Stimulated activated CD8-positive, alpha-beta memory T cell treated with anti-CD3 and anti-CD28 coated beads, Interleukin-7, amount 100 ng/mL, for 24 hours (primary cell): Measurements from ENCODE around the gene HAGHL.

Experiments
- DNase-seq: peaks from one replicate; pipeline ENCODE4 v3.0.0-alpha.2; 2020; ENCODE audit warnings: low read depth

HAGHL gene

DNA sequence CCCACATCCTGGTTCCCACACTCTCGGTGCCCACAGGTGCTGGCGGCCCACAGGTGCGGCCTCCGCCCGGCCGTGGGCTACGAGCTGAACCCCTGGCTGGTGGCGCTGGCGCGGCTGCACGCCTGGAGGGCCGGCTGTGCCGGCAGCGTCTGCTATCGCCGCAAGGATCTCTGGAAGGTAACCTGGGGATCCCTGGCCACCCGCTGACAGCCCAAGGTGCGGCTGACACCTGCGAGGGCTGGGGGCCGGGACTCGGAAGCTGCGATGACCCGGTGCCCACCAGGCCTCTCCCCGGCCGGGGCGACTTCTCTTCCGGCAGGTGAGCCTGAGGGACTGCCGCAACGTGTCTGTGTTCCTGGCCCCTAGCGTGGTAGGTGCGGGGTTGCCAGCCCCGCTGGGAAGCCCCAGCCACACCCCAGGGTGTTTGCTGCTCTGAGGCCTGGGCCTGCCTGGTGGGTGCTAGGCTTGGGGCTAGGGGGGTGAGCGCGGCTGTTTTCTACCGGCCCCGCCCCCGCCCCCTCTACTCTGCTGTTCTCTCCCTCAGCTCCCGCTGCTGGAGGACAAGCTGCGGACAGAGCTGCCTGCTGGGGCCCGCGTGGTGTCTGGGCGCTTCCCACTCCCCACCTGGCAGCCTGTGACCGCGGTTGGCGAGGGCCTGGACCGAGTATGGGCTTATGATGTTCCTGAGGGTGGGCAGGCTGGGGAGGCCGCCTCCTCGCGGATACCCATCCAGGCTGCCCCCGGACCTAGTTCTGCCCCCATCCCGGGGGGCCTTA lies 5.0 kb upstream of the HAGHL start:
- DNase-seq: no peak

DNA sequence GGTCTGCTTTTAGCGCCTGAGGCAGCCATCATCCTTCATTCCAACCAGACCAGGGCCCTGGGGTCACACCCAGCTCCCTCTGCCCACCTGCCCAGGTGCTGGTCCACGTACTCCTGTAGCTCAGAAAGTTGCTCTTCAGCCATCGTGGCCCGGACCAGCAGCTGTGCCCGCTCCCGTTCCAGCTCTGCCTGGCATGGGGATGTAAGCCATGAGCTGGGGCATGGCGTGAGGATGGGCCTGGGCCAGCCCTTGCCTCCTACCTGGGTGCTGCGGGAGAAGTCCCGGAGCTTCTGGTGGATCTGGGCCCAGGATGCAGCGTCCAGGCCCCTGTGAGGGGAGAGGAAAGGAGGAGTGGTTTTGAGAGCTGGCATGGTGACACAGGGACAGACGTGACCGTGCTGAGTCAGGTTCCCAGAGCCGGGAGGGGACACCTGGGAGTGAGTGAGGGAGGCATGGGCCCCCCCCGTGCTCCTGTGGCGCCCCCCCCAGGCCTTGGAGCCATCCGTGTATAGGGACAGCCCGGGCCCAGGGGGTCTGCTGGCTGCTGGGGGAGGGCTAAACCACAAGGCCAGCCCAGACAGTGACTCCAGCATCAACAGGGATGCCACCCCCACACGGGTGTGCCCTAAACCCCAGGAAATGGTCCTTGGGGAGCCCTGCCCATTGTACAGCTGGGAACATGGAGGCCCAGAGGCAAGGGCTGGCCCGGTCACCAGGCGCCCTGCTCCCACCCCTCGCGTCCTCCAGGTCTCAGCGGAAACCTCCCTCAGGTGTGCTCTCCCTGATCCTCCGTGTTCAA lies 3.9 kb upstream of the HAGHL start:
- no peak for DNase-seq

DNA sequence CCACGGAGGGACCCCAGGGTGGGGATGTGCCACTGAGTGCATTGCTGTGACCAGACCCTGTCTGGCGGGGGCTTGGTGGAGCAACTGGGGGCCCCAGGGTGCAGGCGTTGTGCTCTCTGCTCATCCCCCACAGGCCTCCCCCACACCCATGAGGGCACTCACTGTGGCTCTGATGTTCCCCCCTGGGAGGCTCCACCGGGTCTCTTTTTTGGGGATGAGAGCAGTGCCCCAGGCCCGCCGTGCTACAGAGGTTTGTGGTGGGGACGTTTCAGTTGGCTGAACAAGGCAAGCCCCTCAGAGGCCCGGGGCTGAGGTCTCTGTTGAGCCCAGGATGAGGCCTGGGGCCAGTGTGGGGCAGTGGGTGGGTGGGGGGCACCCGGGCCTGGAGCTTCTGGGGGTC lies 3.2 kb upstream of the HAGHL start:
- no peak for DNase-seq

DNA sequence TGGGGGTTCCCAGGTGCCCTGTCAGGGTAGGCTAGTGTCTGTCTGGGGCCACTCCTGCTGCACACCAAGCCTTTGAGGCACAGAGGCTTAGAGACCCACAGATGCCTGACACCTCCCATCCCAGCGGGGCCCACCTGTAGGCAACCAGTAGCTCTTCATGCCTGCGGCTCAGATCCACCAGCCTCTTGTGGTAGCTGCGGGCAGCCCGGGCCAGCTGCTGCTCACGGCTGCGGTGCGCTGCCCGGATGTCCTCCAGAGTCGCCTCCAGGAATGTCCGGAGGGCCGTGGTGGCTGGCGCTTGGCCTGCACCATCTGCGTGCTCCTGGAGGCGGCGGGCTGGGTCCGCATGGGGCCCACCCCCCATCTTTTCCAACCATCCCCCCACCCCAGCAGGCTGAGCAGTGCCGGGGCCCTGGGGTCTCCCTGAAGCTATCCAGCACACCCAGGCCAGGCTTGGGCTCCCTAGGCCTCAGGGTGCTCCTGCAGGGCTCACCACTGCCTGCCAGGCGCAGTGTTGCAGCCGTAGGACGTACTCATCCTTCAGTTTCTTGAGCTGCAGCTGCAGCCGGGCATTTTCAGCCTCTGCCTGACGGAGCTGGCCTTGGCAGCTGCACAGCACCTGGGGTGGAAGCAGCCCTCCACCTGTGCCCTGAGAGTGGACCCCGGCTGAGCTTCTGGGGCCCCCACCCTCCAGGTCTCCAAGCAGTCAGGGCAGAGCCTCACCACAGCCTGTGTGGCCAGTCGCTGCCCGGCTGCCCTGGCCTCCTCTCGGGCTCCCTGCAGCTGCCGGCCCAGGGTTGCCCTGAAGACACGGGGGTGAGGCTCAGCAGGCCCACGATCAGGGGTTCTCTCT lies 2.5 kb upstream of the HAGHL start:
- no peak for DNase-seq

DNA sequence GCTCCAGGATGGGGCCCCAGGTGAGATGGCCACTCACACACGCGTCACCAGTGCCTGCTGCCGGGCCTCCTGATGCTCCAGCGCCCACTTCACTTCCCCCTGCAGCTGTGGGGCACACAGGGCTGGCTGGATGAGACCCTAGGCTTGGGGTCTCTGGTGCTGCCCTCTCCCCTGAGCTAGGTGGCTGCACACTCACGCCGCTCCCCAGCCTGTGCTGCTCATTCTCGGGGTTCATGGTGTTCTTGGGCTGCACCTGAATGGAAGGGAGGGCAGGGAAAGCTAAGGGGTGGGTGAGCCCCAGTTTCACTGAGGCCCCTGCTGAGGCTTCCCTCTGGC lies 1.9 kb upstream of the HAGHL start:
- no peak for DNase-seq

DNA sequence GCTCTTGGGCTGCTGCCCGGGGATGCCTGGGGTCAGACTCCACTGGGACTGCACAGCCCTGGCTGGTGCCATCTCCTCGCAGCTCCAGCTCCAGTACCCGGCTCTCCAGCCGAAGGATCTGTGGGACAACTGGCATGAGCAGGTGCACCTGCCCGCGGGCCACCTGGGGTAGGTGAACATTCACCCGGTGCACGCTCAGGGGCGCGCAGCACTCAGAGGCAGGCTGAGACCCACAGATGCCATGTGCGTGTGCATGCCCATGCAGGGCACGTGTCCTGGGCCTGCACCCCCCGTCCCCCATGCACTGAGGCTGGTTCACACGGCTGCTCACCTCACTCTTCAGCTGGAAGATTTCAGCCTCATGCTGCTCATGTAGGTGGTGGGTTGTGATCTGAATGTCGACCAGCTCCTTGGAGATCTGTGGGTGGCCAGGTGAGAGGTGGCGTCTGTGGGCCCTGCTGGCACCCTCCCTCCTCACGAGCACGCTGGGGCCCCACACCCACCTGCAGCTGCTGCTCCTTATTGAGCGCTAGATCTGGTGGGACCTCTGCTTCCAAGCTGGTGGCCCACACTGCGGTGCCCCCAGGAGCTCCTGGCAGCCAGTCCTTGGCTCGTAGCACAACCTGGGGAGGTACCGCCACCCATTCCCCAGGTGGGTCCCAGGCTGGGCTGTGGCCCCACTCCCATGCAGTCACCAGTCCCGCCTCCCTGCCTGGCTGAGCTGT lies 1.3 kb upstream of the HAGHL start:
- DNase-seq: no peak

DNA sequence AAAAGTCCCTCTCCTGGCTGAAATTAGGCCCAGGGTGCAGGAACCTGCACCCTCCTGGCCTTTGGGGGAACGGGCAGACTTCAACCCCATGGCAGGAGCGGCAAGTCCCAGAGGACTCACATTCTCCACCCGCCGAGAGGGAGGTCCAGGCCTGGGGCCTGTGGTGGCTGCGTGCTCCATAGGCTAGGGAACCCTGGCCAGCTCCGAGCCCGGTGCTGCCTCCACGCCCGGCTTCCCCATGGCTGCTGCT lies 793 bp upstream of the HAGHL start:
- DNase-seq: no peak

DNA sequence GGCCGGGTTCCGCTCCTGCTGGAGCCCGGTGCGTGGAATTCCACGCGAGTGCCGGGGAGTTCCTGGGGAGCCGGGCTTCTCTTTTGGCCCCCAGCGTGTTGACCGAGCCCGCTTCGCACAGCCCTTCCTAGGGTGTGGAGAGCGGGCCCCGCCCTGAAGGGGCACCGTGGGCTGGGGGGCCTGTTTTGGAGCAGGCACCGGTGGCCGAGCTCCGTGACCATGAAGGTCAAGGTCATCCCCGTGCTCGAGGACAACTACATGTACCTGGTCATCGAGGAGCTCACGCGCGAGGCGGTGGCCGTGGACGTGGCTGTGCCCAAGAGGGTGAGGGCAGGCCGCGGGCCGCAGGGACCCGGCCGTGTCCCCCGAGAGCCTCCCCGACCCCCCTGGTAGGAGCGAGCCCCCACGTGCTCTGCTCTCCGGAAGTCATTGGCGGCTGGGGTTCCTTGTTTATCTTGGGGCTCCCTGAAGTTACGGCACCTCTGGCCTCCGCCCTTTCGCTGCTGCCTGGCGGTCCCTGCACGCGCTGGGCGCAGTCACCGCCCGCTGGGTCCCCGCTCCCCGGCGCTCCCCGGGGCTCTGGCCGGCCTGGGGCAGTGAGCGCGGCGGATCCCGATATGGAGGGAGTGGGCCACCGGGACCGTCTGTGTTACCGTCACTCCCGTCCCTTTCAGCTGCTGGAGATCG lies 528 bp downstream of the HAGHL start:
- no peak for DNase-seq

DNA sequence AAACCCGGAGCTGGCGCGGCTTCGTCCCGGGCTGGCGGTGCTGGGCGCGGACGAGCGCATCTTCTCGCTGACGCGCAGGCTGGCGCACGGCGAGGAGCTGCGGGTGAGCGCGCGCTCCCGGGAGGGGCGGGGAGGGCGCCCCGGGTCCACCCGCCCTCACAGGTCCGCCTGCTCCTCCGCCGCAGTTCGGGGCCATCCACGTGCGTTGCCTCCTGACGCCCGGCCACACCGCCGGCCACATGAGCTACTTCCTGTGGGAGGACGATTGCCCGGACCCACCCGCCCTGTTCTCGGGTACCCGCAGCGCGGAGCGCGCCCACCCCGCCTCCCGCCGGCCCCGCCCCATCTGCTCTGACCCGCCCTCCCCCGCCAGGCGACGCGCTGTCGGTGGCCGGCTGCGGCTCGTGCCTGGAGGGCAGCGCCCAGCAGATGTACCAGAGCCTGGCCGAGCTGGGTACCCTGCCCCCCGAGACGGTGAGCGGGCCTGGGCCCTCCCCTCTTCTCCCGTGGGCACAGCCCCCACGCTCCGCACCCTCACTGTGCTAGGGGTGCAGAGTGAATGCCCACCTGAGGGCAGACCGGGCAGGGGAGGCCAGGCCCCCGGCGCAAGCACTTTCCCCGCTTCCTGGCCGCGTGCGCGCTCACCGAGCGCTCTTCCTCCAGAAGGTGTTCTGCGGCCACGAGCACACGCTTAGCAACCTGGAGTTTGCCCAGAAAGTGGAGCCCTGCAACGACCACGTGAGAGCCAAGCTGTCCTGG lies 1.4 kb downstream of the HAGHL start:
- no peak for DNase-seq

DNA sequence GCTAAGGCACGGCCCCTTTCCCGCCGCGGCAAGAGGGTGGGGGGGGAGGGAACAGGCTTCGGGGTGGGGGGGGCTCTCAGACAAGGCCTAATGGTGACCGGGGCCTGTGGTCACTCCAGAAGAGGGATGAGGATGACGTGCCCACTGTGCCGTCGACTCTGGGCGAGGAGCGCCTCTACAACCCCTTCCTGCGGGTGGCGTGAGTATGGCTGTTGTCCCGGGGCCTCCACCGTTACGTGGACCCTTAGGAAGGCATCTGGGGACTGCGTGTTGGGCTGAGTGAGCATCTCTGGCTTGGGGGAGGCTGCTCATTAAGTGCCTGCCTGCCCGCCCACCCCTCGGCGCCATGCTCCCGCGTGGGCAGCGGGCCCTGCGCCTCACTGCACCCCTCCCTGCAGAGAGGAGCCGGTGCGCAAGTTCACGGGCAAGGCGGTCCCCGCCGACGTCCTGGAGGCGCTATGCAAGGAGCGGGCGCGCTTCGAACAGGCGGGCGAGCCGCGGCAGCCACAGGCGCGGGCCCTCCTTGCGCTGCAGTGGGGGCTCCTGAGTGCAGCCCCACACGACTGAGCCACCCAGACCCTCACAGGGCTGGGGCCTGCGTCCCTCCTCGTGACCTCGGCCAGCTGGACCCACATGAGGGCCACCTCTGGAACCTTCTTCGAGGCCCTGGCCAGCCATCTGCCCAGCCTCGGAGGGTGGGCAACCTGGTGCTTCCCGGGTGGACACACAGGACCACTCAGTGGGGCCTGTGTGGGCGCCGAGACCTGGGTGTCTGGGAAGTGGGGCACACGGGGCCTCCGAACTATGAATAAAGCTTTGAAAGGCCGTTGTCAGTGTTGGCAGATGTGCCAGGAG lies 2.2 kb downstream of the HAGHL start:
- no peak for DNase-seq

DNA sequence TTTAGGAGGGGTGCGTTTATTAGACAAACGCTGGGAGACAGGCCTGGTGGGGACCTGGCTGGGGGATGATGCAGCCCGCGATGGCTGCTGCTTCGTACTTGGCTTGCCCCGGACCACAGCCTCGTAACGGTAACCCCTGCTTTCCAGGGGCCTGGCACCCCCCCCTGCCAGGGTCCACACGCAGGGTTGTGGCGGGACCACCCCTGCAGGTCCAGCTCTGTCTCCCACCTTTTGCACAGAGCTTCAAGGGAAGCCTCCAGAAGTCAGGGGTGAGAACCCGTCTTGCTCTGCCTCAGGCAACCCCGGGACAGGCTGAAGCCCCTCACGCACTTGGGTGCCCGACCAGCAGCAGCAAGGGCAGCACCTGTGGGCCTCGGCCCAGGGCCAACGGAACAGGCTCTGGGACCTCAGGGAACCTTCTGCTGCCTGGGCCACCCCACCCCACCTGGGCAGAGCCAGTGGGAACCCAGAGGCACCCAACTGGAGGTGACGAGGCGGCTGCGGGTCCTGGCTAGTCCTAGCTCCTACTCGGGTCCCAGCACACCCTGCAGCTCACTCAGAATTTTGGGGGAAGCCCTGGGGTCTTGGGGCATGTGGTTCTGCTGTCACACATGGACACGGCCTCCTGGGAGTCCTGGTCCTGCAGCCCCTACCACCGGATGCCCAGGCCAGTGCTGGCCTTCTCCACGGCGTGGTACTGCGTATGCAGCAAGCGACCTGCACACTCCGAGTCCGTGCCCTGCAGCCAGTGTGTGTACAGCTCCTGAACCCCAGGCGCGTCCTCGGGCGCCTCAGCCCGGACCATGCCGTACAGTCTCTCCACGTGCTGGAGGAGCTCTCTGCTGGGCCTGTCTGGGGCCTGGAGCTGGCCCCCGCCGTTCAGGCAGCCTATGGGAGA lies 3.1 kb downstream of the HAGHL start:
- no peak for DNase-seq

DNA sequence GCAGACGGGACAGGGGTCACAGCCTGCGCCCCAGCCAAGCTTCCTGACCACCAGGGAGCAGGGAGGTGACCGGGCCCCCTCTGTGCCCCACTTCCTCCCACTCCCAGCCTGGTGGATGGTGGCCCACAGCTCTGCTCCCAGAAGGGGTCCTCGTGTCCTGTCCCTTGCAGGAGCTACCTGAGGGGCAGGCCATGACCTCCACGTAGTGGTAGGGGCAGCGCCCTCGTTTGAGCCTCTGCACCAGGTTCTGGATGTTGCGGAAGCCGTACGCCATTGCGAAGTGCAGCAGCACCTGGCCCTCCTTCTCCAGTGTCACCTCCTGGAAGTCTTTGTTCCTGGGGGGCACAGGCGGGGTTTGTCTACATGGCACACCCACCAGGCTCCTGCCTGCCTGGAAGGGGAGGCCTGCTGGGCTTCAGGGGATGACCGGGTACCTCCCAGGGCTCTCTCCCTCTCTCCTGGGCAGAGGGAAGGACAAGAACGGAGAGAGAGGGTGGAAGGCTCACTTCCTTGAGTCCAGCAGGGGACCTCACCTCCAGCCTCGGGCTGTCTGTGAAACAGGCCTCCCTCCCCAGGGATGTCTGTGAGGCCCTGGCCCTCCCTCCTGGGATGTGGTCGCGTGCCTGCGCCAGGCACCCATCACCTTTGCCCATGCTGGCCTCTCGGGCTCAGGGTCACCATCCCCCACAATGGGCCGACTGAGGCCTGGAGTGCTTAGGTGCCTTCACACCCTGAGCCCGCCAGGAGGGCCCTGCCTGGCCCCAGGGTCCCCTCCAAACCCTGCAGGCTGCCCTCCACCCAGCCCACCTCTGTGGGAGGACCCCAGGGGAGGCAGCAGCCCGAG lies 4.0 kb downstream of the HAGHL start:
- DNase-seq: no peak

DNA sequence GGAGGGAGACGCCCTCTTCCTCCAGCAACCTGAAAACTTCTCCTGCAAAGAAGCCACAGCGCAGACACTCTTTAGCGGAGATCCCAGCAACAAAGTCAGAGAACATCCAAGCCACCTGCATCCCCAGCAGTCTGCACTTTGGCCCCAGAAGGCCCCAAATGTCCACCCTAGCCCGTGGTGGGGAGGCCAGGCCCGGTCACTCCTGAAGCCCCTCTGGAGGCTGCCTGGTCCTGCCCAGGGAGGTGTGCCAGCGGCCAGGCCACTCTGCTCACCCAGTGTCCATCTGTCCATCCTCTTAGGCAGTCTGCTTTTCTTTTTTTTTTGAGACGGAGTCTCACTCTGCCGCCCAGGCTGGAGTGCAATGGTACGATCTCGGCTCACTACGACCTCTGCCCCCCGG lies 5.4 kb downstream of the HAGHL start:
- no peak for DNase-seq

DNA sequence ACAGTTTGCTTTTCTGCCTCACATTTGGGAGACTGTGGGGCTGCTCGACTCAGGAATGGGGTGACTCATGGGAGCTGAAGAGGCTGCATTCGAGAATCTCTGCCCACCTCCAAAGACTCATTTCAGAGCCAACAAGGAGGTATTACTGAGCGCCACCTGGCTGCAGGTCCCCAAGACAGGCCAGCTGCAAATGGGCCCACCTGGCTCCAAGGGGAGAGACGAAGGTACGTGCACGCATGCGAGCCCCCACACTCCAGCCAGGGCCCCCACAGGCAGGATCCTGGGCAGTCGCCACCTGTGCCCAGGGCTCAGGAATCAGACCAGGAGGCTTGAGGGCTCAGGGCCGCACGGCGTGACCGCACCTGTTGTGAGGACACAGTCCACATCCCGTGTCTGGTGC lies 6.0 kb downstream of the HAGHL start:
- no peak for DNase-seq

DNA sequence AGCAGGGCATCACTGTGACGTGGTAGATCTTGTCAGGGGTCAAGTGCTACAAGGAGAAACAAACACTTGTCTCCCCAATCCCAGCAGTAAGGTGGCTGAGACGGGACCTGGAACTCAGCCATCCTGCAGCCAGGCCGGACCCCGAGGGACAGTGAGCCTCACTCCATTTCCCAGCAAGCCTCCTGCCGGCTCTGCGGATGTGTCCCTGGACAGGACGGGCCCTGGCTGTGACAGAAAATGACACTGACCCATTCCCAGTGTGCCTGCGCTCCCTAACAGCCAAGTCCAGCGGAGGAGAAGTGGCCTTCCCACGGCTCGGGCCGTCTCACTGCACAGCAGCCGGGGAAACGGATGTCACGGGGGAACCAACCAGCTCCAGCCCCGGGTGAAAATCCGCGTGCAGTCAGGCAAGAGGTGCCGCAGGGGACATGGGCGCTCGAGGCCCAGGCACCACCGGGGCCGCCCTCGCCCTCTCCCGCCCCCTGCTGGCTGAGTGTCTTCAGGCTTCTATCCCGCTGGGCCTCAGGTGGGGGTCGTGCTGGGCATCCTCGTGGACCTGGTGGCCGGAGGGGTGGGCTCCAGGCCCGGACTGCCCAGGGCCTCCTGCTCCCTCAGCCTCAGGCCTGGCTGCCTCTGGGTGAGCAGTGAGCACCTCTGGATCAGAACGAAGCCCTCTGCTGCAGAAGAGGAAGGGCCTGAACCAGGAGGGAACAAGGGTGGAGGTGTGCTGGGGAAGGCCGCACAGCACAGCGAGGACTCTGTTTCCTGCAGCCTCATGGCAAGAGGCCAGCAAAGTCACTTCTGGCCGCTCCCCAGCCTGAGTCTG lies 6.7 kb downstream of the HAGHL start:
- DNase-seq: no peak

DNA sequence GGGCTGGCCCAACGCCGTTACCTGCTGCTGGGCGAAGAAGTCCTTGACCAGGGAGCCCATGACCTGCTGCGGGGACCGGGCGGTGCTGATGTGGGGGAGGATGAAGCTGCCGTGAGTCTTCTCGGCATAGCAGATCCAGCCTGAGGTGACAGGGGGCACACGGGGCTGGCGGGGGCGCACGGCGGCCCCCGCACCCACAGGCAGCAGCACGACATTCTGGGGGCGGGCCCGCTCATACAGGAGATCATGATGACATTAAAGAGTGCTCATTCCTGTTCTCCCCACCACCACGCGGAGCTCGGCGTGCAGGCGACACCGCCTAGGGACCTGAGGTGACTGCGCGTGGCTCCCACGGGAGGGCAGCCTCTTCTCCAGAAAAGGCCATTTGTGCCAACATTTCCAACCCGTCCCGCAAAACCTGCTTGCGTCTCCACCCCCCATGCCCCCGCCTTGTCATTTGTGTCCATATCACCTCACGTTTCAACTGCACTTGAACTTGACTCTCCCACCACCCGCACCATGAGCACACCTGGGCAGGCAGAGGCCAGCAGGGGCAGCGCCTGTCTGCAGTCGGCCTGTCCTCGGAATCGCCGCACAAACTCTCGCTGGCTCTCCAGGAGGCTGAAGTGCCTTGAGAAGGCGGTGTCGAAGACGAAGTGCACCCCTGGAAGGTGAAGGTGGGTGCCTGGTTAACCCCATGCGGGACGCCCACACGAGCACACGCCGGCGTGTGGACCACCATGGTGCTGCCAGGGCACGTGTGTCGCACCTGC lies 7.5 kb downstream of the HAGHL start:
- no peak for DNase-seq
